Lung (tissue), 12 donors: ENCODE results near the gene CMSS1. TPM values are rescaled to one million over a fixed set of nuclear protein-coding genes. Genes with fewer than 3 reads are reported as not detected.

Source experiments
- ATAC-seq: fragments of 200-7000 bp; cut with Tn5 transposase; one replicate; pipeline ENCODE4 v1.9.1; 2020; ENCODE audit warnings: moderate number of reproducible peaks; ENCODE audit not compliant: insufficient read depth, low FRiP score
- DNase-seq, 3 donors: peaks; one replicate each; pipeline ENCODE4 v3.0.0-alpha.2; 2013 to 2017
- H3K27ac ChIP-seq, 2 donors: one replicate each; pipeline ENCODE4 v1.5.1; 2013; ENCODE audit warnings: mild to moderate bottlenecking in 2 of 2, moderate library complexity in 2 of 2, control low read depth in 1 of 2, inconsistent platforms in 1 of 2, low read depth in 1 of 2, low read length in 1 of 2
- H3K27me3 ChIP-seq, 3 donors: one replicate each; pipeline ENCODE4 v1.5.1; 2013; ENCODE audit warnings: low read length in 2 of 3; ENCODE audit not compliant: control insufficient read depth in 3 of 3, insufficient read depth in 3 of 3
- H3K36me3 ChIP-seq, 4 donors: one replicate each; pipeline ENCODE4 v1.5.1; 2013; ENCODE audit warnings: low read length in 4 of 4, mild to moderate bottlenecking in 1 of 4, moderate library complexity in 1 of 4; ENCODE audit not compliant: control insufficient read depth in 4 of 4, insufficient read depth in 4 of 4
- H3K4me1 ChIP-seq, 5 donors: one replicate each; pipeline ENCODE4 v1.5.1; 2013; ENCODE audit warnings: low read length in 5 of 5, mild to moderate bottlenecking in 2 of 5, moderate library complexity in 1 of 5; ENCODE audit not compliant: control insufficient read depth in 5 of 5, insufficient read depth in 5 of 5
- H3K4me3 ChIP-seq: one replicate; pipeline ENCODE4 v1.5.1; 2013; ENCODE audit warnings: mild to moderate bottlenecking, control low read depth, moderate library complexity
- H3K9ac ChIP-seq, 2 donors: one replicate each; pipeline ENCODE4 v1.5.1; 2013; ENCODE audit warnings: low read length in 2 of 2, control low read depth in 1 of 2; ENCODE audit not compliant: insufficient read depth in 1 of 2
- H3K9me3 ChIP-seq, 4 donors: one replicate each; pipeline ENCODE4 v1.5.1; 2013; ENCODE audit warnings: low read length in 3 of 4, mild to moderate bottlenecking in 1 of 4, moderate library complexity in 1 of 4; ENCODE audit not compliant: control insufficient read depth in 4 of 4, insufficient read depth in 3 of 4
- CTCF ChIP-seq: IDR thresholded peaks from 2 replicates; pipeline ENCODE4 v1.5.1; 2012; ENCODE audit warnings: mild to moderate bottlenecking; ENCODE audit errors: control extremely low read depth, extremely low read depth
- WGBS, 2 donors: extraction: QIAGEN DNeasy Blood & Tissue Kit; methylation state at CpG; one replicate each; pipeline ENCODE4 v1.1.7; 2013; 5-methylcytosine and 5-hydroxymethylcytosine counted together
- polyA plus RNA-seq, 2 donors: library from polyadenylated mRNA; stranded (reverse); fragments of 200-250 nt; gene quantifications; one replicate each; pipeline ENCODE4 v1.2.1, GENCODE V29; 2013
- total RNA-seq, 2 donors: library from RNA; depleted of rRNA in 1 of 2; stranded (reverse); fragments of >200 nt in 1 of 2; gene quantifications; one replicate each; pipeline ENCODE4 v1.2.1, GENCODE V29; 2014 to 2021
- donor health status: control.
- donor health status: control.
- donor health status: Bipolar disorder and iron deficiency.
- donor health status: healthy.
- donor health status: DM: yes; HTN: yes; CAD: no.

CMSS1 gene
- total and polyA plus RNA-seq, 4 donors: 12.3 to 28.9 (median 22.6) TPM

GRCh38 chr3:100081311-100081710 lies 263.6 kb downstream of the CMSS1 start:
- WGBS, 2 donors: 73 to 76% methylated on average over 1 of the region's 1 CpG
- H3K27ac ChIP-seq: no peak overlapping the region

GRCh38 chr3:100081986-100082692 lies 264.5 kb downstream of the CMSS1 start:
- Histone ChIP-seq H3K4me1 (peaks cover 0 to 18% (median 4%) of the 10 kb centered on the region in 5 donors), H3K9ac (no peak overlapping the region), H3K9me3 (no peaks in the 10 kb centered on the region), H3K36me3 (no peaks in the 10 kb centered on the region), H3K27ac (no peak overlapping the region), H3K27me3 (no peaks in the 10 kb centered on the region), H3K4me3 (no peak overlapping the region)
- WGBS, 2 donors: 72 to 87% methylated on average over 2 of the region's 2 CpGs
- DNase-seq (peak in 2 of 3 donors; percentile 69 to 79), ATAC-seq (no peak)
- TF ChIP-seq CTCF: no peak

More at GRCh38 chr3:100081311-100081710, 263.6 kb downstream of the CMSS1 start:
- no peak for DNase-seq
- ATAC-seq: no peak
- Histone ChIP-seq H3K4me3 (no peak overlapping the region), H3K27me3 (no peaks in the 10 kb centered on the region), H3K4me1 (peaks cover 0 to 26% (median 10%) of the 10 kb centered on the region in 5 donors), H3K9me3 (no peaks in the 10 kb centered on the region), H3K36me3 (no peaks in the 10 kb centered on the region), H3K9ac (no peak overlapping the region)
- TF ChIP-seq CTCF: no peak

DNA sequence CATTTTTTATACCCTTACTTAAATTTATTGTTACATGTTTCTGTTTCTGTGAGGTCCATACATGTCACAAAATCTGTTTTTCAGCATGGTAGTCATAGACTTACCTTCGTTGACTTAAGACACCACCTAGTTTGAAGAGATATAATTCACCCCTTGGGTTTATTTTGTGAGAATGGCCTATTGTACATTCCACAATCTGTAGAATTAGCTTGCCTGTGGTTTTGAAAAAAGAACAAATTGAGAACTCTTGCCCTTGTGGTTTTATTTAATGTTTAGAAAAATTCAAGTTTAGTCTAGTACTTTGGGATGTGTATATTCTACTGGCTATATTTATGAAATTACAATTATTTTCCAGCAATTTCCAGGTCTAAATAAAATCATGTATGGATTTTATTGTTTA lies 265.1 kb downstream of the CMSS1 start:
- ATAC-seq (no peak), DNase-seq (no peak)
- WGBS, 2 donors: 83 to 97% methylated on average over 1 of the region's 1 CpG
- TF ChIP-seq CTCF: no peak
- Histone ChIP-seq H3K4me1 (peaks cover 0 to 18% (median 0%) of the 10 kb centered on the region in 5 donors), H3K9me3 (no peaks in the 10 kb centered on the region), H3K27me3 (no peaks in the 10 kb centered on the region), H3K36me3 (no peaks in the 10 kb centered on the region), H3K9ac (no peak overlapping the region), H3K4me3 (no peak overlapping the region), H3K27ac (no peak overlapping the region)
